NK-92 (cell line): ENCODE results near the gene ARHGAP45.

Source experiments
- DNase-seq: peaks from one replicate; lab custom pipeline; 2025; ENCODE audit not compliant: unreplicated experiment; lab: John Stamatoyannopoulos, UW

ARHGAP45 gene

GRCh38 chr19:1039646-1040475 is 27.1 kb upstream of the ARHGAP45 start, which contains the start of gene ABCA7:
Gene ABCA7 (plus strand): TSS chr19:1040107. CDS start chr19:1041362, 1,255 bp downstream.
- DNase-seq: peak; percentile 97

- no peak for DNase-seq
These were observed 26.3 kb upstream of the ARHGAP45 start for GRCh38 chr19:1040476-1041271.

GRCh38 chr19:1041272-1041834 is 25.6 kb upstream of the ARHGAP45 start:
- DNase-seq: no peak

GRCh38 chr19:1041835-1042685 is 24.9 kb upstream of the ARHGAP45 start:
- no peak for DNase-seq

GRCh38 chr19:1042689-1043511 is 24.1 kb upstream of the ARHGAP45 start:
- no peak for DNase-seq

- DNase-seq: no peak
These were observed 21.7 kb upstream of the ARHGAP45 start for GRCh38 chr19:1045247-1045603.

- no peak for DNase-seq
These were observed 20.8 kb upstream of the ARHGAP45 start for GRCh38 chr19:1046117-1046626.

- DNase-seq: no peak
These were observed 19.9 kb upstream of the ARHGAP45 start for GRCh38 chr19:1046836-1047695.

- DNase-seq: no peak
These were observed 19.2 kb upstream of the ARHGAP45 start for GRCh38 chr19:1047696-1048147.

GRCh38 chr19:1049106-1049505 is 17.9 kb upstream of the ARHGAP45 start:
- DNase-seq: no peak

GRCh38 chr19:1049800-1050199 is 17.2 kb upstream of the ARHGAP45 start:
- DNase-seq: no peak

- DNase-seq: no peak
These were observed 15.8 kb upstream of the ARHGAP45 start for GRCh38 chr19:1050989-1051788.

- no peak for DNase-seq
These were observed 15.2 kb upstream of the ARHGAP45 start for GRCh38 chr19:1051791-1052190.

GRCh38 chr19:1052349-1052975 is 14.5 kb upstream of the ARHGAP45 start:
- no peak for DNase-seq

- DNase-seq: no peak
These were observed 13.5 kb upstream of the ARHGAP45 start for GRCh38 chr19:1053176-1054101.
